SU-DHL-6 (cell line): ENCODE measurements around the gene KDM1B.
A peak's percentile ranks its signal among the peaks of the same experiment; 100 is the strongest.

ENCODE experiments used
- H2AFZ ChIP-seq: fragments of 200-600 bp; sonication (generic); 2 replicates; pipeline ENCODE4 v1.6.1; 2014; ENCODE audit warnings: low read depth, mild to moderate bottlenecking, moderate library complexity, mixed read lengths, antibody characterized with exemption, low read length; ENCODE audit not compliant: severe bottlenecking
- H3F3A ChIP-seq: fragments of 200-600 bp; shearing (Covaris generic); 2 replicates; pipeline ENCODE4 v1.6.0; 2016; ENCODE audit warnings: antibody characterized with exemption, mild to moderate bottlenecking; ENCODE audit not compliant: insufficient read depth
- H3K27ac ChIP-seq: fragments of 200-600 bp; sonication (generic); 2 replicates; pipeline ENCODE4 v1.5.1; 2016; ENCODE audit warnings: low read depth, mild to moderate bottlenecking, low read length, moderate library complexity, mixed read lengths
- H3K27me3 ChIP-seq: fragments of 200-600 bp; sonication (generic), shearing (Covaris generic); 2 replicates; pipeline ENCODE4 v1.6.0; 2014; ENCODE audit warnings: mild to moderate bottlenecking, low read length
- H3K36me3 ChIP-seq: fragments of 200-600 bp; sonication (generic); 2 replicates; pipeline ENCODE4 v1.6.1; 2014; ENCODE audit warnings: mild to moderate bottlenecking, low read length, mixed read lengths
- H3K4me2 ChIP-seq: fragments of 300-600, 200-600 bp; shearing (Covaris generic), sonication (generic); 2 replicates; pipeline ENCODE4 v1.6.0; 2014; ENCODE audit warnings: low read length, low read depth, mild to moderate bottlenecking; ENCODE audit not compliant: poor library complexity, severe bottlenecking
- H3K4me3 ChIP-seq: fragments of 200-600 bp; sonication (generic); 2 replicates; pipeline ENCODE4 v1.5.1; 2014; ENCODE audit warnings: antibody characterized with exemption, low read length, mild to moderate bottlenecking, mixed read lengths; ENCODE audit not compliant: insufficient read depth, poor library complexity, severe bottlenecking
- H3K79me2 ChIP-seq: fragments of 200-600 bp; sonication (generic); 2 replicates; pipeline ENCODE4 v1.6.1; 2014; ENCODE audit warnings: mild to moderate bottlenecking, low read length, moderate library complexity; ENCODE audit not compliant: insufficient read depth
- H3K9ac ChIP-seq: fragments of 200-600 bp; sonication (generic); 2 replicates; pipeline ENCODE4 v1.7.0; 2014; ENCODE audit warnings: mild to moderate bottlenecking, low read length
- H3K9me2 ChIP-seq: fragments of 200-600 bp; sonication (generic); replicated peaks from 2 replicates; pipeline ENCODE4 v1.6.1; 2014; ENCODE audit warnings: low read length; ENCODE audit not compliant: insufficient read depth
- H3K9me3 ChIP-seq: fragments of 200-600 bp; sonication (generic); 2 replicates; pipeline ENCODE4 v1.6.1; 2014; ENCODE audit warnings: low read length, mixed read lengths; ENCODE audit not compliant: insufficient read depth
- H4K20me1 ChIP-seq: fragments of 200-600 bp; sonication (generic); 2 replicates; pipeline ENCODE4 v1.6.1; 2014; ENCODE audit warnings: low read depth, mild to moderate bottlenecking, antibody characterized with exemption, low read length, moderate library complexity, mixed read lengths
- CTCF ChIP-seq: fragments of 200-600 bp; sonication (generic); IDR thresholded peaks from one replicate; pipeline ENCODE4 v1.5.1; 2017; ENCODE audit warnings: antibody characterized with exemption, mild to moderate bottlenecking, low read length, moderate library complexity; ENCODE audit not compliant: insufficient read depth, poor library complexity, severe bottlenecking
- EZH2phosphoT487 ChIP-seq: fragments of 200-600 bp; sonication (generic), shearing (Covaris generic); conservative IDR thresholded peaks from 2 replicates; pipeline ENCODE4 v1.6.1; 2018; ENCODE audit warnings: mild to moderate bottlenecking, antibody characterized with exemption, low read length, moderate library complexity, mixed read lengths

The KDM1B gene

GRCh38 chr6:18153311-18153703 lies 1.9 kb upstream of the KDM1B start:
- Histone ChIP-seq H2AFZ (no peak overlapping the region), H4K20me1 (no peaks in the 10 kb centered on the region), H3K79me2 (no peaks in the 10 kb centered on the region; the same call in 1 of the 2 replicates), H3K9me2 (no peaks in the 10 kb centered on the region), H3K36me3 (no peaks in the 10 kb centered on the region; the same call in 1 of the 2 replicates), H3K4me2 (no peak overlapping the region), H3K4me3 (no peak overlapping the region), H3K27me3 (no peaks in the 10 kb centered on the region), H3K9ac (no peak overlapping the region), H3K9me3 (no peaks in the 10 kb centered on the region), H3K27ac (no peak overlapping the region), H3F3A (peaks cover 19% of the 10 kb centered on the region)
- TF ChIP-seq EZH2phosphoT487, result no peak
- no peak for TF ChIP-seq CTCF

- H3K27ac ChIP-seq, result peak within 1 kb of the TSS; percentile 73
- TF ChIP-seq CTCF, result no peak
- TF ChIP-seq EZH2phosphoT487, result no peak
- peaks cover 1% of the 10 kb centered on the region; the same call in 1 of the 2 replicates for H3K36me3 ChIP-seq
- peak within 1 kb of the TSS; percentile 81 for H3K4me2 ChIP-seq
- peak within 1 kb of the TSS; percentile 96 for H2AFZ ChIP-seq
- peaks cover 19% of the 10 kb centered on the region for H3F3A ChIP-seq
- H3K4me3 ChIP-seq, result peak within 1 kb of the TSS; percentile 88
- no peaks in the 10 kb centered on the region for H4K20me1 ChIP-seq
- H3K9me3 ChIP-seq, result no peaks in the 10 kb centered on the region
- peak within 1 kb of the TSS; percentile 85 for H3K9ac ChIP-seq
- no peaks in the 10 kb centered on the region for H3K27me3 ChIP-seq
- peaks cover 5% of the 10 kb centered on the region; the same call in 1 of the 2 replicates for H3K79me2 ChIP-seq
- H3K9me2 ChIP-seq, result no peaks in the 10 kb centered on the region
These were observed 594 bp upstream of the KDM1B start, which contains the start of gene TPMT for GRCh38 chr6:18154507-18155149. Gene TPMT (minus strand): TSS chr6:18155077. CDS start chr6:18149127, 5,950 bp downstream.

GRCh38 chr6:18155864-18156421 lies 721 bp downstream of the KDM1B start:
- Histone ChIP-seq H3K4me2 (peak overlapping the region; percentile 78), H4K20me1 (no peaks in the 10 kb centered on the region), H3K27me3 (no peaks in the 10 kb centered on the region), H3K79me2 (peaks cover 5% of the 10 kb centered on the region; the same call in 1 of the 2 replicates), H2AFZ (peak overlapping the region; percentile 91), H3K27ac (peak overlapping the region; percentile 73), H3K9me3 (no peaks in the 10 kb centered on the region), H3K36me3 (peaks cover 8% of the 10 kb centered on the region; the same call in 1 of the 2 replicates), H3K4me3 (peak overlapping the region; percentile 83), H3F3A (peaks cover 19% of the 10 kb centered on the region), H3K9ac (peak overlapping the region; percentile 85), H3K9me2 (no peaks in the 10 kb centered on the region)
- TF ChIP-seq CTCF (peak; percentile 35), EZH2phosphoT487 (no peak)
